GM19025 (cell line): ENCODE results near the gene UNKL.

ENCODE experiments used
- ATAC-seq: cut with Tn5 transposase; IDR thresholded peaks from one replicate; pipeline ENCODE4 v1.9.1; 2021; ENCODE audit warnings: mild to moderate bottlenecking, low read depth, moderate library complexity; ENCODE audit not compliant: unreplicated experiment

UNKL gene

GRCh38 chr16:1357906-1358566, 56.5 kb downstream of the UNKL start:
- ATAC-seq, result no peak

- ATAC-seq, result no peak
Observed at GRCh38 chr16:1356061-1356900, 58.2 kb downstream of the UNKL start.

GRCh38 chr16:1355591-1355990, 58.9 kb downstream of the UNKL start:
- no peak for ATAC-seq

- no peak for ATAC-seq
Observed at GRCh38 chr16:1354815-1355540, 59.5 kb downstream of the UNKL start.

- ATAC-seq, result peak; percentile 73
Observed at GRCh38 chr16:1351582-1352362, 62.7 kb downstream of the UNKL start, which contains the start of the genes GNPTG and TSR3. Gene GNPTG, plus strand, starts transcription at chr16:1351931. Its CDS starts 35 bp downstream, at chr16:1351966. Gene TSR3, minus strand, starts transcription at chr16:1351878. Its CDS starts 74 bp downstream, at chr16:1351804.

GRCh38 chr16:1351215-1351581, 63.3 kb downstream of the UNKL start:
- peak; percentile 12 for ATAC-seq

- ATAC-seq, result no peak
Observed at GRCh38 chr16:1350691-1351090, 63.8 kb downstream of the UNKL start.

- ATAC-seq, result no peak
Observed at GRCh38 chr16:1349951-1350350, 64.6 kb downstream of the UNKL start.

- no peak for ATAC-seq
Observed at GRCh38 chr16:1349351-1349750, 65.2 kb downstream of the UNKL start.

- no peak for ATAC-seq
Observed at GRCh38 chr16:1348926-1349325, 65.6 kb downstream of the UNKL start.

- ATAC-seq, result no peak
Observed at GRCh38 chr16:1348441-1348840, 66.1 kb downstream of the UNKL start.

- no peak for ATAC-seq
Observed at GRCh38 chr16:1347962-1348361, 66.5 kb downstream of the UNKL start.

GRCh38 chr16:1347286-1347855, 67.1 kb downstream of the UNKL start:
- ATAC-seq, result no peak

- ATAC-seq, result no peak
Observed at GRCh38 chr16:1346422-1347285, 67.8 kb downstream of the UNKL start.

GRCh38 chr16:1345651-1346421, 68.7 kb downstream of the UNKL start:
- ATAC-seq, result no peak

- ATAC-seq, result no peak
Observed at GRCh38 chr16:1345087-1345486, 69.4 kb downstream of the UNKL start.

GRCh38 chr16:1344499-1344898, 70.0 kb downstream of the UNKL start:
- no peak for ATAC-seq
